Stimulated activated CD4-positive, alpha-beta T cell treated with anti-CD3 and anti-CD28 coated beads, TNF-alpha, amount 100 ng/mL, for 48 hours (primary cell): Measurements from ENCODE around the gene SH3BGR.

Experiments used
- DNase-seq, 3 donors: peaks; one replicate each; pipeline ENCODE4 v3.0.0-alpha.2; 2020; ENCODE audit warnings: low read depth in 3 of 3

The SH3BGR gene

DNA sequence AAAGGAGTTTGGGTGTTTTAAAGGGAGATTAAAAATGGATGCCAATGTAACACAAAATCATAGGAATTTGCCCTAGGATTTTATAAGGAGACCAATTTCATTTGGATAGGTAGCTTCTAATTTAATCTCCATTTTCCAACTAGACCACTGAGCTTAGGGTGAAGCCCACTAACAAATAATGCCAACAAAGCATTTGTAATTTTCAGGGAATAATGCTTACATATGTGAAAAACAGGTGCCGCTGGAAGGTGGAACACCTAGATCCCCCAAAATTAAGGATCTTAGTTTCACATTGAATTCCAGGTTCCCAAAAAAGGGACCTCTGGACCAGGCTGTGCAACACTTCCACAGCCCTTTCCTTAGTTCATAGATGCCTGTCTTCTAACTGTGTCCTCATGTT is 94.8 kb downstream of the SH3BGR start:
- no peak for DNase-seq

DNA sequence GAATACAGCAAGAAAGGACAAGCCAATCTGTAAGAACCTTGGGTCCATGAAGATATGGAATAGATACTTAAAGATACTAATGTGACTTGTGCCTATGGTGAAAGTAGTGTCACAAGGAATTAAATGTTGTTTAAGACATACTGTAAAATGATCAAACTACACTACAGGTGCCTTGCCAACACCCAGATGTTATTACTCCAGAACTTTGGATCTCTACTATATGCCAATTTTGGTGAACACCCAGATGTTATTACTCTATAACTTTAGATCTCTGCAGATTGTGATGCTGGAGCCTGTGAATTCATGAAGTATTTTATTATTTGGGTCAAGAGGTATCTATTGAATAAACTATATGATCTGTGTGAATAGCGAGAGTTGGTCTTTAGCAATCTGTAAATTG is 101.1 kb downstream of the SH3BGR start:
- no peak for DNase-seq

DNA sequence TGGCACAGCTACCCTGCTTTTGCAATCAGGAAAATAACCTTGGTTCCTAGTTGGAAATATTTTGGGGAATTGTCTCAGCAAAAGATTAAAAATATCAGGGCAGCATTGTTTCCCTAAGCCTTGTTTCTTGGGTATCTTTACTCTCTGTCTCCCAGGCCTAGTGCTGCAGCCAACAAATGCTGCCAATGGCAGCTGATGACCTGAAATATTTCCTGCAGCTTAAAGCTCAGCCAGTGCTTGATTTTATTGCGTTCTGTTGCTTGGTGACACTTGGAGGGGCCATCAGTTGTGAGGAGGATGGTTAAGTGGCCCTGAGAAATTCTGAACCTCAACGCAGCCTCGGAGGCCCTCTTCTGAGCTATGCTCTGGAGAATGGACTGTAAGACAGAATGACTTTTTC is 101.6 kb downstream of the SH3BGR start:
- no peak for DNase-seq

DNA sequence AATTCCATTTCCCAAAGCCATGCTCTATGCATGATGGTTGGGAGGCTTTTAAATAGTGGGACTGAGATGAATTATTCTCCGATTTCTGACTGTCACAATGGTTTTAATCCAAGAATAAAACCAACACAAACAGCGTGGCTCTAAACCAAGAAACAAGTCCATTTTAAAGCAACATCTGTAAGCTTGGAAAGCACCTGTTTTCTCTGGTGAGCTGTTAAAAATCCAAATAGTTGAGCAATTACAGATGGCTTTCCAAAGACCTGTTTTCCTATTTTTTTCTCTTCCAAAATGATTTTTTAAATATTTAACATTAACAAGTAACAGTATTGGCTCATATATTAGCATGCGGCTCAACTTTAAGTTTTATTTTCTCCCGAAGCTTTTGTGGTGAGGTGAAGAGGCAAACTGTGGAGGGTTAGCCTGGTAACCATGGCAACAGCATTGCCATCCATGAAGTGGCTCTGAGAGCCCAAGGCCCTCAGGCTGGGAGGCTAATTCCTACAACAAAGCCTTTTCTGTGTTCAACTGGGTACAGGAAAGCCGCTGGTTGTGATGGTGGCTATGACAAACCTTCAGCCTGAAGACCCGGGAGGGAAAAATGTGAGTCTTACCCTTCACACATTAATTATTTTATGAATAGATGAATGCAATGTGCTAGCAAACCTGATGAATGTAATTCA is 104.3 kb downstream of the SH3BGR start:
- no peak for DNase-seq

DNA sequence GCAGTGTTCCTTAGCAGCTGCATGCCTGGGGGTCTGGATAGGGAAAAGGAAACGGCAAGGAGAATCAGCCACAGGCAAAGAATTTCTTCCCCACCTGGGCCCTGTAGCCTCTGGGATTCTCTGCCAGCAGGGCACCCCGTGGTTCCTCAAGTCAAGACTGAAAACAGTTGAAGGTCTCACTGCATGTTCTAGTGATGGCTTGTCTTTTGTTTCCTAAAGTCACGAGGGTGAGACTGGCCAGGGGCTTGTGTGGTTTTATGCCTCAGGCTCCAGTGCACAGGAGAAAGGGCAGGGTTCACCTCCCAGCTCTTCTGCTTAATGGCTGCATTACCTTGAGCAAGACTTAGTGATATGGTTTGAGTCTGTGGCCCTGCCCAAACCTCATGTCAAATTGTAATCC is 107.7 kb downstream of the SH3BGR start:
- no peak for DNase-seq

DNA sequence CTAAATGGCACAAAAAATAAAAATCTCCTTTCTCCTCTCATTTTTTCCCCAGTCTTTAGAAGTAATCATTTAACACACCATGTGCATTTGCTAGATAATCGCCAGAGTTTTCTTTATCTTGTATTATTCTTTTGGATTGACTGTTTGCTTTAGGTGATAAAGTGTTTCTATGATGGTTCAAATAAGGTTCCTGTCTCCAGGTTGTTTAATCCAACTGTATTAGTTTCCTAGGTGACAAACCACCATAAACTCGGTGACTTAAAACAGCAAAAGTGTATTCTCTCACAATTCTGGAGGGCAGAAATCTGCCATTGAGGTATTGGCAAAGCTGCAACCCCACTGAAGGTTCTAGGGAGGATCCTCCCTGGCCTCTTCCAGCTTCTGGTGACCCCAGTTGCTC is 109.4 kb downstream of the SH3BGR start:
- no peak for DNase-seq

DNA sequence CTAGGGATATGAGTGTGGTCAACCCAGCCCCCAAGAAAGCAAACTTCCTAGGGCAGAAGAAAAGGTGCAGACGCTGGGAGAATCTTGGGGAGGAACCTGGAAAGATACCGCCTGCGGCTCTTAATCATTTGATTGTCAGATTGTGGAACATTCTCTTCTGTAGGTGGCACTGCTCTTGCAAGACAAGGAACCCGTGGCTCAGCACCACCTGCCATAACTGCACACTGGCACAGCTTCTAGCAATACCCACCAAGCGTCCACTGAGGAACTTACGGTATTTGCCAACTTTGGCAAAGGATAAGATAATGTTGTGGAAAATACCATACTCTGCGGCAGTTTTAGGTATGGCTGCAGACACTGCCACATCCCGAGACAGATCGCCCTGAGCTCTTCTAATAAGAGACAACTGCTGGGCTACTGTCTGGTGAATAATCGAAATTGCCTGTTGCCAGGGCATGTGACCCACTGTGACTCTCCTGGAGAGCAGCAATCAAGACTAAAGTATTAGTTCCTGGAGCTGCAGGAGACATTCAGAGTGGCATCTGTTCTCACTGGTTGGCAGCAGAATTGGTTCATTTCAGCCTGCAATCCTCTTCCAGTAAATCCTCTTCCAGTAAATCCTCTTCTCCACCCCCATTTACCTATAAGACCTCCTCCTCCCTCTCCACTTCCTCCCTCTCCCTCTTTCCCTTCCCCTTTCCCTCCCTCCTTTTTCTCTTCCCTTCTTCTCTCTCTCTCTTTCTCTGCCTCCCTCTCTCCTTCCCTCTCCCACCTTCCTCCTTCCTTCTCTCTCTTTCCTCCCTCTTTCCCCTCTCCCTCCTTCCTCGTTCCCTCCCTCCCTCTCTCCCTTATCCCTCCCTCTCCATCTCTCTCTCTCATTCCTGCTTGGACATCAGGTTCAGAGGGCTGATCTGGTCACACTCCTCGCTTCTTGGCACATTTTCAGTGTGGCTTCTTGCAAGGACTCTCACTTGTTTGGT is 111.3 kb downstream of the SH3BGR start:
- no peak for DNase-seq

DNA sequence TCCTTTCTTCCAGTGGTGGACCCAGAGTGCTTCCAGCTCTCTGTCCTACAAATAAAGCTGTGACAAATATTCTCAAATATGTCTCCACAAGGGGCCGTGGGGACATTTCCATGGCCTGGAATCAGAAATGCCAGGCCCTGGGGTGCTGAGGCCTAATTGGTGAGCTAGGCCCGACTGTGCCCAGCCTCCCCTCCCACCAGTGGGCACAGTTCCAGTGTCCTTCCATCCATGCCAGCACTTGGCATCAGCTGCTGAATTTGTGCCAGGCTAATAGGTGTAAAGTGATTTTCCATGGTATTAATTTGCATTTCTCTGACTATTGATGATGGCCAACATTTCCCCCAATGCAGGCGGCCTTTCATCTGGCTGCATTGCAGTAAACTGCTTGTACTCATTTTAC is 112.4 kb downstream of the SH3BGR start:
- no peak for DNase-seq
